DND-41 (cell line): ENCODE data around the gene GPC5.

ENCODE experiments used
- CTCF ChIP-seq: IDR thresholded peaks from 2 replicates; pipeline ENCODE4 v1.5.1; 2012; ENCODE audit warnings: borderline replicate concordance, low read length, moderate library complexity, mild to moderate bottlenecking; ENCODE audit not compliant: poor library complexity, severe bottlenecking; ENCODE audit errors: extremely low read depth
- EZH2 ChIP-seq: IDR thresholded peaks from 3 replicates; pipeline ENCODE4 v1.6.1; 2012; ENCODE audit warnings: borderline replicate concordance, low read depth, mild to moderate bottlenecking, moderate library complexity, low read length, inconsistent platforms; ENCODE audit not compliant: severe bottlenecking

DNA sequence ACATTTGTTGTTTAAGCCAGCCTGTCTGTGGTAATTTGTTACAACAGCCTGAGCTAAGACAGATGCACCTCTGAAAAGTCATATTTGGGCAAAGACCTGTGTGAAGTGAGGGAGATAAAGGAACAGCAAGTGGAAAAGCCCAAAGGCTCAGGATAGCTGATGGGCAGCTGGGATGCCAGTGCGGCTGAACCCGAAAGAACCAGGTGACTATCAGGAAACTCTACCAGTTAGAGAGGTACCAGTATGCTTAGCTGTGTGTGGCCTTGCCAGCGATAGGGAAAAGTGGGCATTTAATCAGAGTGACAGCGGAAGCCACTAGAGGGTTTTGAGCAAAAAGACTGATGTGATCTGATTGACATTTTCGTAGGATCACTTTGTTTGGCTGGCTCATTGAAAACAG is 1063.4 kb downstream of the GPC5 start:
- TF ChIP-seq CTCF (no peak), EZH2 (no peak)
